GM13976 (cell line): Measurements from ENCODE around the gene PARD6G.

Experiments
- DNase-seq: peaks from one replicate; pipeline ENCODE4 v3.0.0; 2012; ENCODE audit warnings: low spot score
- in situ Hi-C: fragments of 300-500 bp; cut with MboI; formaldehyde crosslinking; loops from one replicate; pipeline ENCODE4 v1.12.0; 2022; ENCODE audit warnings: low sequenced_read_pairs, mixed read lengths, inconsistent platforms; ENCODE audit not compliant: unreplicated experiment
- TF ChIP-seq, protein P1 (sequence below): IDR thresholded peaks from 2 replicates; pipeline ENCODE4 v1.5.1; 2012; ENCODE audit warnings: borderline replicate concordance, mild to moderate bottlenecking; ENCODE audit not compliant: insufficient read depth; ENCODE audit errors: extremely low read depth, missing control alignments, control extremely low read depth

Gene PARD6G

DNA sequence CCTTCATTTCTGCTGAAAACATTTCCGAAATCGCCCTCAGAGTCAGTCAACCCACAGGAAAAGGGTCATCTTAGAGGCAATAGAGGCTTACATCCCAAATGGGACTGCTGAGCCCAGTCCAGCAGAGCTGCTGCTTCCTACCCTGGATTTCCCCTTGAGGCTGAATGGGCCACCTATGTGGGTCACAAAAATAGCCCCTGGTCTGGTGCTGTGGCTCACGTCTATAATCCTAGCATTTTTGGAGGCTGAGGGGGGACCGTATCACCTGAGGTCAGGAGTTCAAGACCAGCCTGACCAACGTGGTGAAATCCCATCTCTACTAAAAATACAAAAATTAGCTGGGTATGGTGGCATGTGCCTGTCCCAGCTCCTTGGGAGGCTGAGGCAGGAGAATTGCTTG, 88.9 kb downstream of the PARD6G start:
- DNase-seq: no peak
- TF ChIP-seq, protein P1, sequence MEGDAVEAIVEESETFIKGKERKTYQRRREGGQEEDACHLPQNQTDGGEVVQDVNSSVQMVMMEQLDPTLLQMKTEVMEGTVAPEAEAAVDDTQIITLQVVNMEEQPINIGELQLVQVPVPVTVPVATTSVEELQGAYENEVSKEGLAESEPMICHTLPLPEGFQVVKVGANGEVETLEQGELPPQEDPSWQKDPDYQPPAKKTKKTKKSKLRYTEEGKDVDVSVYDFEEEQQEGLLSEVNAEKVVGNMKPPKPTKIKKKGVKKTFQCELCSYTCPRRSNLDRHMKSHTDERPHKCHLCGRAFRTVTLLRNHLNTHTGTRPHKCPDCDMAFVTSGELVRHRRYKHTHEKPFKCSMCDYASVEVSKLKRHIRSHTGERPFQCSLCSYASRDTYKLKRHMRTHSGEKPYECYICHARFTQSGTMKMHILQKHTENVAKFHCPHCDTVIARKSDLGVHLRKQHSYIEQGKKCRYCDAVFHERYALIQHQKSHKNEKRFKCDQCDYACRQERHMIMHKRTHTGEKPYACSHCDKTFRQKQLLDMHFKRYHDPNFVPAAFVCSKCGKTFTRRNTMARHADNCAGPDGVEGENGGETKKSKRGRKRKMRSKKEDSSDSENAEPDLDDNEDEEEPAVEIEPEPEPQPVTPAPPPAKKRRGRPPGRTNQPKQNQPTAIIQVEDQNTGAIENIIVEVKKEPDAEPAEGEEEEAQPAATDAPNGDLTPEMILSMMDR: no peak
- in situ Hi-C loops: no loop called here

DNA sequence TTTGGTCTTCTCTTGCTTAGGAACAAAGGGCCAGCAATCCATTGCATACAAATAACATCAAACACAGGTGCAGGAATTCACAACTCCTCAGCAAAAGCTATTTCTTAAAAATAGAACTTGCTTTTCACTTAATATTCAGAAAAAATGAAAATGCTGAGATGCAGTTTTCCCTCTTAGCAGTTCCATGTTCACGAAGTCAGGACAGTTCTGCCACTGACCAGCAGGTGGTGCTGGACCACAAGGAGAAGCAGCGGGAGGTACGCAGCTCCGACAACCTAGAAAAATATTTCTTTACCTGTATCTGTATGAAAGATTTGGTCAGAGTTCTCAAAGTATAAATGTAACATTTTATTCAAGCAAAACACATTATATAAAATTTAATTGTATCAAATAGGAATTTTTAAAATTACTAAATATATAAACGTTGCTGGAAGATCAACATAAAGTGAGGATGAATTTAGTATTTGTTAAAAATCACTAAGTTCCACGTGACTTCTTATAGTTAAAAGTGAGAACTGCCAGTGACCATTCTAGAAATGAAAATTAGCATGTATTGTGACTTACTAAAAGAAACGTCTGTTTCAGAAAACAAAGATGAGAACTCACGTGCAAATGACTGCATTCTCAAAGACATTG, 89.5 kb downstream of the PARD6G start:
- in situ Hi-C loops: no loop called here
- DNase-seq: peak; percentile 70
- TF ChIP-seq, protein P1: peak; percentile 95

DNA sequence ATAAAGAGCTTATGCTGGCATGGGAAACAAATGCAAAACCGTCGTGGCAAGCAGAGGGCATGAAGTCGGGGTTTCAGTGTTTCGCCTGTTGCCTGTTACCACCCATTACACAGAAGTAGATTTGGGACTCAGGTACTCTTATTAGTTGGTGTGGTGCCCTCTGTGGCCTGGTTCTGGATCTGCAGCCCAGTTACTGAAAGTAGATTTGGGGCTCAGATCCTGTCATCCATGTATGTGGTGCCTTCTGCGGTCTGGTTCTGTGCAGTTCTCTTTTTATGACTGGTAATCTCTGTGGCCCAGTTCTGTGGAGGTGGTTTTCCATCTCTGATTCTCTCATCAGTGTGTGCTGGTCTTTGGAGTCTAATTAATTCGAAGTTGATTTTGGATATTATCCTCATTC, 93.0 kb downstream of the PARD6G start:
- TF ChIP-seq, protein P1: peak; percentile 19
- no peak for DNase-seq
- in situ Hi-C loops: no loop called here

DNA sequence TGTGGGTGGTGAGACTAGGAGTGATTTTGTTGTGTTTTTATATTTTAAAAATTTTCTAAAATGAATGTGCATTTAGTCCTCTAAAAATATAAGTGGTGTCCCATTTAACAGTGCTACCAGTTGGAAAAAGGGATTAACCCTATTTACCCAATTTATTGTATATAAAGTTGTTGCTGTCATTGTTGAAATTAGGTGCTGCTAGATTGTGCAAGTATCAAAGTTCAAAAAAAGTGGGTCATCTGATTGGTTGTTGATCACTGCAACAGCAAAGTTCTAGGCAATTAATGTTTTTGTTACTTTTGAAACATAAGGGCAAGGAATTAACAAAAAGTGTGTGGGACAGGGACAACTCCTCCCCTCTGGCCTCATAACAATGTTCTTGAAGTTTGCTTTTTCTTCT, 97.6 kb downstream of the PARD6G start:
- no peak for DNase-seq
- in situ Hi-C loops: no loop called here
- TF ChIP-seq, protein P1: no peak

DNA sequence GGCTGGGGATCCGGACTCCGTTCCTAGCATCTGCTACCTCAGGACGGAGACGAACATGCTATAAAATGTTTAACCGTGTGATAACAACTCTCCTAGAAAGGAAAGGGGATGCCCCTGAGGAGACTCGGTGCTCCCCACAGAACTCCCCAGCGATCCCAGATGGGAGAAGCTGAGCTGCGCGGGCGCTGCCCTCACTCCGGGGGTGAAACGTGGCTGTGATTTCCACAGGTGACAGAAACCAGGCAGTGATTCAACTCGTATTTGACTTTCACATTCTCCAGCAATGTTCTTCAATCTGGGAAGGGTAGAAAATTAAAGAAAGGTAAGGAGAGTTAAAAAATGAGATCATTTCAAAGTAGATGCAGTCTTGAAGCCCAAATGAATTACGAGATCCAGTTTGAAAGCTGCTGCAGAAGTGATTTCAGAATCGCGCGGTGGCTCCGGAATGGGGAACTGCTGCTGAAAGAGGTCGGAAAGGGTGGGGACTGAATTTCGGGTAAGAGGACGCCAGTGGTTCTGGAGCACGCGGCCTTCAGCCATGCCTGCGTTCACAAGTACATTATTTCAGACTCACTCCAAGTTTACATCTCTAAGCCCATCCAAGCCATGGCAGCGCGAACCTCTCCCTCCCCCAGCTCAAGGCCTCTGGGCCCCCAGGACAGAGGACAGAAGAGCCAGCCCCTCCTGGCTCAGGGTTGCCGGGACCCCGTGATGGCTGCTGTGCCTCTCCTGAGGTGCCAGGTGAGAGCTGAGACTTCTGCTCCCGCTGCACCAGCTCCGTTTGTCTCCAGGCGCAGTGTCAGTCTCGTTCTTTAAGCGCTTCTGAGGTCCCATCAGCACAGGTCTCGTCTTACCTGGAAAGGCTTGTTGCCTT, 98.8 kb downstream of the PARD6G start:
- DNase-seq: no peak
- TF ChIP-seq, protein P1: no peak
- in situ Hi-C loops: no loop called here

DNA sequence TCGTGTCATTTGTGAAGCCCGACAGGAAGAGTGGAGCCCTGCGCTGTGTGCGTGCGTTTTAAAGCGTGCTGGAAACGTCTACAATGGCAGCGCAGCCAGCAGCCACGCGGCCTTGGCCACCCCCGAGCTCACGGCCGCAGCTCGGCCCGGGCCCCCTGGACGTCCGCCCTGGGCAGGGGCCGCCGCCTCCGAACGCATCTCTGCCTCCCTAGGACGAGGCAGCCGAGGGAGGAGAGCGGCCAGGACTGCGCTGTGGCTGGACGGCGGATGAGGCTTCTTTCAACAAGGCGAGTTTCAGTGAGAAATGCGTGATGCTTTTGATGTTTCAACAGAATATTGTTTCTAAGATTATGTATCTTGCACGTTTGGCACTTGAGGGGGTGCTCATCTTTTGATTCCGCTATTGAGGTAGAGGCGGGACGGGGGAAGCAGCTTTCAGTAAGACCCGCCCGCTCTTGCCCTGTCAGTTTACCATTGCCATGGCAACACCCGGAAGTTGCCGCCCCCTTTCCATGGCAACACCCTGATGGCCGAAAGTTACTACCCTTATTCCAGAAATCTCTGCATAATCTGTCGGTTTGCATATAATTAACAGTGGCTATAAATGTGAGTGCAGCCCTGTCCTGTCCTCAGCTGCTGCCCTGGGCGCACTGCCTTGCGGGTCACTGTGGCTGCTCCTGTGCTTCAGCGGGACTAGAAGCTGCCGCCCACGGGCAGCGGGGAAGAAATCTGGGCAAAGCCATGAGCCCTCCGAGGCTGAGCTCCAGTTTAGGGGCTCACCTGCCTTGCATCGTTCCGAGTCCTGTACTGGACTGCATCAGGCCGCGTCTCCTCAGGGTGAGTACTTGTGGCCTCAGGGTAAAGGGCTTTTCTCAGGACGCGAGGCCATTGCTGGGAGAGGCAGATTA, 99.6 kb downstream of the PARD6G start:
- in situ Hi-C loops: no loop called here
- peak; percentile 85 for DNase-seq
- TF ChIP-seq, protein P1: no peak
